RWPE1 (cell line): ENCODE measurements around the gene DSTN.

Experiments used
- CTCF ChIA-PET: fragments of 350-600 bp; sonication (Branson Sonifier 250); formaldehyde crosslinking; extraction: SDS; loops from one replicate; lab custom pipeline; 2021; lab: Yijun Ruan, JAX
- POLR2A ChIA-PET: fragments of 400-600 bp; formaldehyde crosslinking; extraction: SDS; loops from one replicate; lab custom pipeline; 2020; ENCODE audit warnings: antibody characterized with exemption; ENCODE audit not compliant: low non-redundant PET; lab: Yijun Ruan, JAX
- DNase-seq: peaks from one replicate; pipeline ENCODE4 v3.0.0; 2012; ENCODE audit warnings: low spot score
- H3K27ac ChIP-seq: fragments of 450-650 bp; 2 replicates; pipeline ENCODE4 v1.5.1; 2017
- TF ChIP-seq, protein P1 (sequence below): fragments of 450-650 bp; conservative IDR thresholded peaks from 2 replicates; pipeline ENCODE4 v1.5.1; 2017; ENCODE audit warnings: low read depth, mild to moderate bottlenecking

Gene DSTN

DNA sequence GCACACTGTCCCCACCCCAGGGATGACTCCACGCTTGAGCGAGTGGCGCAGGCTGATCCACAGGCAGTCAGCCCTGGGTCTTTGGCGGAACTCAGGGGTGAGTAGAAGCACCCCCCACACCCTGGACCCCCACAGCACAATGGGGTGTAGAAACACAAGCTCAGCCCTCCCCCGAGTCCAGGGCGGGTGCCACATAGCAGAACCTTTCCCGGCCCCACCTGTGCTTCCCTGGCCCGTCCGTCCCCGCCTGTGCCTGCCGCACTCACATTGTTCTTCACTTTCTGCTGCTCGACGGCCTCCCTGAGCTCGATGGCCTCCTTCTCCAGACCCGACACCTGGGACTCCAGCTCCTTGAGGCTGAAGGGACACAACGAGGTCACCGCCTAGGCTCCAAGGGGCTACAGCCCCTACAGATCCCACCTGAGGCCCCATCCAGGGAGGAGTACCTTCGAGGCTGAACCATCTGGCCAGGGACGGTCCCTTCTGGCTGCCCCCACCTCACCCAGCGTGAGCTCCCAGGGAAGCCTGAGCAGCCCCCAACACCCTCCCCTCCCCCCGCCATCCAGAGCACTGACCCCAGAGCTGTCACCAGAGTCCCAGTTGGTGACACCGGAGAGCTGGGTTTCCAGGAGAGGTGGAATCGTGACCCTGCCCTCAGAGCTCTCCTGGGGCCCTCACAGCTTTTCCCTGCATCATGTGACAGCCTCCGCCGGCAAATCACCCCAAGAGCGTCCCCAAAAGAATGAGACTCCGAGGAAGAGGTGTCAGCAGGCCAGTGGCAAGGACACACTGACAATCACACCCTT lies 55.6 kb downstream of the DSTN start:
- DNase-seq: no peak
- CTCF ChIA-PET: no interaction called here
- POLR2A ChIA-PET: interaction anchor here (0.5 kb wide), 2 partner anchors 14 to 54 kb away, joined by 3 to 8 read pairs; no protein-coding TSS in a partner anchor
- TF ChIP-seq, protein P1, sequence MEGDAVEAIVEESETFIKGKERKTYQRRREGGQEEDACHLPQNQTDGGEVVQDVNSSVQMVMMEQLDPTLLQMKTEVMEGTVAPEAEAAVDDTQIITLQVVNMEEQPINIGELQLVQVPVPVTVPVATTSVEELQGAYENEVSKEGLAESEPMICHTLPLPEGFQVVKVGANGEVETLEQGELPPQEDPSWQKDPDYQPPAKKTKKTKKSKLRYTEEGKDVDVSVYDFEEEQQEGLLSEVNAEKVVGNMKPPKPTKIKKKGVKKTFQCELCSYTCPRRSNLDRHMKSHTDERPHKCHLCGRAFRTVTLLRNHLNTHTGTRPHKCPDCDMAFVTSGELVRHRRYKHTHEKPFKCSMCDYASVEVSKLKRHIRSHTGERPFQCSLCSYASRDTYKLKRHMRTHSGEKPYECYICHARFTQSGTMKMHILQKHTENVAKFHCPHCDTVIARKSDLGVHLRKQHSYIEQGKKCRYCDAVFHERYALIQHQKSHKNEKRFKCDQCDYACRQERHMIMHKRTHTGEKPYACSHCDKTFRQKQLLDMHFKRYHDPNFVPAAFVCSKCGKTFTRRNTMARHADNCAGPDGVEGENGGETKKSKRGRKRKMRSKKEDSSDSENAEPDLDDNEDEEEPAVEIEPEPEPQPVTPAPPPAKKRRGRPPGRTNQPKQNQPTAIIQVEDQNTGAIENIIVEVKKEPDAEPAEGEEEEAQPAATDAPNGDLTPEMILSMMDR: no peak
- H3K27ac ChIP-seq: peak overlapping the region; percentile 31

GRCh38 chr20:17626217-17627007 lies 56.5 kb downstream of the DSTN start:
- POLR2A ChIA-PET: no interaction called here
- H3K27ac ChIP-seq: peak overlapping the region; percentile 31
- CTCF ChIA-PET: no interaction called here
- DNase-seq: no peak
- TF ChIP-seq, protein P1: no peak

DNA sequence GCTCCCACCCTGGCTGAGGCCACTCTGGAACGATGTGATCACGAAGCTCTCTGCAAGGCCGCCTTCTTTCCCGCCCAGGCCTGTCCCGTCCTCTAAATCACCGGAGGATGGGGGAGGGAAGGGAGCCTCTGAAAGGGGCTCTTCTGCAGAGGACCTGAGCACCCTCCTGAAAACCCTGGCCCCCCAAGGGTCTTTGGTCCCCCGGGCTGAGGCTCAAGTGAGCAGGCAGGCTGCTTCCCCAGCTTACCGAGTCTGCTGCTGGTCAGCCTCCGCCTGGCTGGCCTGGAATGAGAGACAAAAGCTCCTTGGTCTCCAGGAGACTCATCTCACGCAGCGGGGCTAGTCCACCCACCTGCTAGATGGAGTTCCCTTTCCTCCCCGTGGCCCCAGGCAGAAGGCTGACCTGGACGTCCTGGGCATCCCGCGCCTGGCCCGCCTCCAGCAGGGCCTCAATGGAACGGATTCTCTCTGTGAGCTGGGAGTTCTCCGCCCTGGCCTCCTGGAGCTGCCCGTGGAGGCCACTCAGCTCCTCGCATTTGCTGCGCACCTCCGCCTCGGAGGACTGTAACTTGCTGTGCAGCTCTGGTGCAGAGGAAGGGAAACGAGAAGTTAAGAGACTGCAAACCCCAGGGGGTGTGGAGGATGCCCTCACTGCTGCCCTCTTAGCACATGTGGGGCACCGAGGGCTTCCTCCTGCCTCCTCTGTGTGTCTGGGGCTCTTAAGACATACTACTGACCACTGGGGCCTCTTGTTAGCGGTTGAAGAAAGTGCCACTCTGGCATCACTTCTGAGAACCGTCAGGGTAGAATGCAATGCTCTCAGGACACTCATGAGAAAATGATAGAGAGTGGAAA lies 57.5 kb downstream of the DSTN start:
- POLR2A ChIA-PET: no interaction called here
- CTCF ChIA-PET: interaction anchor here (0.6 kb wide), 1 partner anchor 196 kb away, joined by 3 read pairs; no protein-coding TSS in a partner anchor
- TF ChIP-seq, protein P1: no peak
- peak overlapping the region; percentile 31 for H3K27ac ChIP-seq
- DNase-seq: no peak

DNA sequence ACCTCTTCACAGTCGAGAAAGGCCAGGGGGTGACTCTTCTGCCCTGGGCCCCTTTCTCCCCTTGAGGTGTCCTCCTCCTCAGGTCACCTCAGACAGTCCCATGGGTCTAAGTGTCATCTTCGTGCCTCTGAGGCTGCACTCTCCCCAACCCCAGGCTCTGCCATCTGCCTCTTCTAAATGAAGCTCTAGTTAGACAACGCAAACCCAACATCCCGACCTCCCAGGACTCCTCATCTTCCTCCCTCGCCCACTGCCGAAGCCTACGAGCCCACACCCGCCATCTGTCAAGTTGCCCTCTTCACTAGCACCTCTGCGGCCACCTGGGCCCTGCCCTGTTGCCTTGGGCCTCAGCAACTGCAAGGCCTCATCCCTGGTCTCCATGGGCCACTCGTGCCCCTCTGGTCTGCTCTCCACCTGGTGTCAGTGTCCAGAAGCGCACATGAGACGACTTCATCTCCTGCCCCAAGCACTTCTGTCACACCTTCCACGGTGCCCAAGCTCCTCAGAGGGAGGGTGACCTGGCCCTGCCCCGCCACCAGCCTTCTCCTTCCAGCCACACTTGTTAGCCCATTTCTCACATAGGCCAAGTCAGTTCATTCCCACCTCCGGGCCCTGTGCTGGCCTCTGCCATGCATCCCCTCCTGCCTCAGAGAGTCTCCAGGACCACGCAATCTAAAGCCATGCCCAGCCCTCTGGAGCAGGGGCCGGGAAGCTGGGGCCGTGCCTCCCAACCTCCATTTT lies 58.4 kb downstream of the DSTN start:
- H3K27ac ChIP-seq: peak overlapping the region; percentile 31
- CTCF ChIA-PET: interaction anchor here (1.4 kb wide), 1 partner anchor 123 kb away, joined by 3 read pairs; no protein-coding TSS in a partner anchor
- TF ChIP-seq, protein P1: no peak
- POLR2A ChIA-PET: no interaction called here
- DNase-seq: no peak

GRCh38 chr20:17629025-17629424 lies 59.1 kb downstream of the DSTN start:
- TF ChIP-seq, protein P1: no peak
- ChIA-PET CTCF (interaction anchor here (1.4 kb wide), 1 partner anchor 124 kb away, joined by 3 read pairs; no protein-coding TSS in a partner anchor), POLR2A (no interaction called here)
- no peak for DNase-seq
- H3K27ac ChIP-seq: peak overlapping the region; percentile 31; the same call in 1 of the 2 replicates
